Epithelial cell of esophagus (primary cell): Measurements from ENCODE around the gene PPRC1.

Experiments
- DNase-seq: peaks from one replicate; pipeline ENCODE4 v3.0.0; 2010; ENCODE audit warnings: low read depth
- H3K4me3 ChIP-seq: 2 replicates; pipeline ENCODE4 v1.5.1; 2011; ENCODE audit warnings: mild to moderate bottlenecking, low read length, control low read depth
- CTCF ChIP-seq: IDR thresholded peaks from 2 replicates; pipeline ENCODE4 v1.5.1; 2011; ENCODE audit warnings: low read depth, mild to moderate bottlenecking, low read length, control low read depth, inconsistent platforms; ENCODE audit not compliant: insufficient read depth; ENCODE audit errors: missing control alignments

PPRC1 gene

GRCh38 chr10:102147561-102147960 is 14.7 kb downstream of the PPRC1 start:
- no peak for DNase-seq
- no peak for TF ChIP-seq CTCF
- H3K4me3 ChIP-seq, result no peak overlapping the region

- no peak for DNase-seq
- TF ChIP-seq CTCF, result no peak
- H3K4me3 ChIP-seq, result no peak overlapping the region
Observed at GRCh38 chr10:102148275-102148674, 15.4 kb downstream of the PPRC1 start.

- peak; percentile 79 for DNase-seq
- peak overlapping the region; percentile 98 for H3K4me3 ChIP-seq
- no peak for TF ChIP-seq CTCF
Observed at GRCh38 chr10:102150970-102151773, 18.3 kb downstream of the PPRC1 start.

GRCh38 chr10:102151774-102152544 is 19.1 kb downstream of the PPRC1 start, which contains the start of gene NOLC1:
TSS of gene NOLC1 (plus strand) at chr10:102152389. CDS start at chr10:102152411, 22 bp downstream.
- TF ChIP-seq CTCF, result no peak
- DNase-seq, result peak; percentile 99
- peak within 1 kb of the TSS; percentile 98 for H3K4me3 ChIP-seq

- peak; percentile 39 for DNase-seq
- TF ChIP-seq CTCF, result no peak
Observed at GRCh38 chr10:102152545-102152890, 19.7 kb downstream of the PPRC1 start.

GRCh38 chr10:102153093-102153620 is 20.3 kb downstream of the PPRC1 start:
- no peak for TF ChIP-seq CTCF
- peak overlapping the region; percentile 98 for H3K4me3 ChIP-seq
- no peak for DNase-seq

More at GRCh38 chr10:102152545-102152890, 19.7 kb downstream of the PPRC1 start:
- peak overlapping the region; percentile 98 for H3K4me3 ChIP-seq
